RPMI8226 (cell line): Measurements from ENCODE around the gene LTBP1.

Experiments
- DNase-seq: peaks from one replicate; pipeline ENCODE4 v3.0.0-alpha.2; 2015

LTBP1 gene

GRCh38 chr2:33083699-33084387, 137.1 kb downstream of the LTBP1 start:
- DNase-seq = peak; percentile 51

GRCh38 chr2:33084433-33084832, 137.7 kb downstream of the LTBP1 start:
- no peak for DNase-seq

GRCh38 chr2:33085646-33086045, 138.9 kb downstream of the LTBP1 start:
- DNase-seq = no peak

- DNase-seq = peak; percentile 89
These were observed 139.8 kb downstream of the LTBP1 start for GRCh38 chr2:33086400-33087015.

GRCh38 chr2:33090553-33091134, 143.9 kb downstream of the LTBP1 start:
- DNase-seq = no peak

GRCh38 chr2:33091541-33092123, 144.9 kb downstream of the LTBP1 start:
- DNase-seq = no peak

GRCh38 chr2:33093283-33093993, 146.7 kb downstream of the LTBP1 start:
- DNase-seq = no peak

GRCh38 chr2:33094303-33094702, 147.6 kb downstream of the LTBP1 start:
- DNase-seq = no peak

- no peak for DNase-seq
These were observed 153.2 kb downstream of the LTBP1 start for GRCh38 chr2:33099989-33100388.

- DNase-seq = no peak
These were observed 154.2 kb downstream of the LTBP1 start for GRCh38 chr2:33100921-33101320.

- no peak for DNase-seq
These were observed 157.4 kb downstream of the LTBP1 start for GRCh38 chr2:33104052-33104623.

- no peak for DNase-seq
These were observed 158.0 kb downstream of the LTBP1 start for GRCh38 chr2:33104726-33105125.

- DNase-seq = no peak
These were observed 159.4 kb downstream of the LTBP1 start for GRCh38 chr2:33106115-33106514.

- DNase-seq = no peak
These were observed 161.1 kb downstream of the LTBP1 start for GRCh38 chr2:33107690-33108482.

- DNase-seq = no peak
These were observed 162.0 kb downstream of the LTBP1 start for GRCh38 chr2:33108483-33109443.

GRCh38 chr2:33110461-33110860, 163.7 kb downstream of the LTBP1 start:
- no peak for DNase-seq

- DNase-seq = no peak
These were observed 164.3 kb downstream of the LTBP1 start for GRCh38 chr2:33111002-33111446.

- no peak for DNase-seq
These were observed 168.4 kb downstream of the LTBP1 start for GRCh38 chr2:33115196-33115595.

GRCh38 chr2:33115728-33116127, 169.0 kb downstream of the LTBP1 start:
- no peak for DNase-seq

GRCh38 chr2:33116799-33117198, 170.0 kb downstream of the LTBP1 start:
- DNase-seq = no peak

GRCh38 chr2:33118651-33119050, 171.9 kb downstream of the LTBP1 start:
- no peak for DNase-seq
